ENCODE results near the gene COMMD7.
A peak's percentile ranks its signal among the peaks of the same experiment; 100 is the strongest.

COMMD7 gene

DNA sequence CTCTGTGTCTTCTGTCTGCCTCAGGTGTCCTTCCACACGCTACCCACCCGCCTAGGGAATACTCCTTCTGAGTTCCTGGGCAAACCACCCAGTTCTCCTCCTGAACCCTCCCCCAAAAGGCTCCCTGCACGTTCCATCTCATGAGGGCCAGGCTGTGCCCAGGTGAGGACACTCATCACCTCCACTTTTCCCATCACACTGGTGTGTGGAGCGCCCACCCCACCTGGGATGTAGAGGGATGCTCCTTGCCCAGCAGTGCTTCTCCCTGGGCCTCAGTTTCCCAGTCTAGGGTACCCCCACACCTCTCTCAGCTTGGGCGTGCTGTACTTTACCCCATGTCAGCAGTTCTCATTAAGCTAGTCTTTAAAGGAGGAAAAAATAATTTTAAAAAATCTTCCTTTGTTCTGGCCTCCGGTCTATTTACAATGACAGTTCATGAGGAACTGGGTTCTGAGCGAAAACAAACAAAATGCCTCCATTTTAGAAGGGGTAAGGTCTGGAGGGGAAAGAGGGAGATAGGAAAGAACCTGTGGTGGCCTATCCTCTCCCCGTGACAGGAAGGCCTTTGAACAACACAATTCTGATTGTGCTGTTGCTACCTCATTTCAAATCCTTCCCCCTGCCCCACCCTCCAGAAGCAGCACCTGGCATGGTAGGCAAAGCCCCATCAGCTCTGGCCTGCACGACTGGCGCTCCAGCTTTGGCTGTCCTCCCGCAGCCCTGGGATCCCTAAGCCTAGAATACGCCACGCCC lies 67.9 kb downstream of the COMMD7 start:
- no peak for DNase-seq (ENCODE audit: low spot score)

DNA sequence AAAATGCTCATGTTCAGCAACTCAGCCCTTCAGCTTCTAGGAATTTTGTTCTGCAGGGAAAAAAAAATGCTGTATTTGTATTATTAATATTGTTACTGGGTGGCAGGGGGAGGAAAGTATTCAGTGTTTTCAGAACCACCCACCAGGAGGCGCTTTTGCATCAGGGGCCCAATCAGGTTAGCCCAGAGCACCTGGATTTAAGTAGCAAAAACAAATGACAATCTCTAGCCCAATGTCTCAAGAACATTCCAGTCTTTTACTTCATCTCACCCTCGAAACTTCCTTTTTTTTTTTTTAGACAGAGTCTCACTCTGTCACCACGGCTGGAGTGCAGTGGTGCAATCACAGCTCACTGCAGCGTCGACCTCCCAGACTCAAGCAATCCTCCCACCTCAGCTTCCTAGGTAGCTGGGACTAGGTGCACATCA lies 68.9 kb downstream of the COMMD7 start:
- peak; percentile 80 for DNase-seq (ENCODE audit: low spot score)

DNA sequence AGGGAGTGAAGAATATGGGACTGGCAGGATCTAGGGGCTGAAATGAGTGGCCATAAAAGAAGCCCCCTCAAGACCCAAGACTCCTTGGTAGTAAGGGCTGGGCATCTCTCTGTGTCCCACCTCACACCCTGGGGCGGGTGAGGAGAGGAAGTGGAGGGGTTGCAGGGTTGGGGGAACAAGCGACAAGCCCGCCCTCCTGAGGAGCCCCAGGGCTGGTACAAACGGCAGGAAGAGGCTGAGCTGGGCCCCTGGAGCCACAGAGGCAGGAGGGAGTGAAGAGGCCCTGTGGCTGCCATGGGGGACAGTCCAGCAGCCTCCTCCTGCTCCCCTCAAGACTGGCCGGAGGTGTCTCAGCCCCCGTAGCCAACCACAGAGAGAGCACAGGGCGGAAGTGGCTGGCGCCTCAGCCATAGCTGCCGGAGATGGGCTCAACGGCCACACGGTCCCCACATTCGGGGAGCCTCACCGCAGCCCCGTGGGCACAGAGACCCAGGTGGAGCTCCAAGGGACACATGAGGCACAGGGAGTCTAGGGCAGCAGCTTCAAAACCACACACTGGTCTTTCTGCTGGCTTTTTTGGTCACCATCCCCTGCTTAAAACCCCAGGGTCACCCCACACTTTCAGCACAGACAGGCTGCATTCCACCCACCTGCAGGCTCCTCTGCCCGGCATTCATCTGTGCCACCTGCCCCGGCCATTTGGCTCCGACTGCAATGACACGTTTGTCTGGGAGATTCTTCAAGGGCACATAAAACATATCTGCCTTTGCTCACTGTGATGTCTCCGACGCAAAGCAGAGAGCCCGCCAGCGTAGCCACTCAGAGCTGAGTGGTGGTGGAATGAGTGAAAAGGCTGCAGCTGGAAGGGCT lies 70.0 kb downstream of the COMMD7 start:
- peak; percentile 6 for DNase-seq (ENCODE audit: low spot score)

DNA sequence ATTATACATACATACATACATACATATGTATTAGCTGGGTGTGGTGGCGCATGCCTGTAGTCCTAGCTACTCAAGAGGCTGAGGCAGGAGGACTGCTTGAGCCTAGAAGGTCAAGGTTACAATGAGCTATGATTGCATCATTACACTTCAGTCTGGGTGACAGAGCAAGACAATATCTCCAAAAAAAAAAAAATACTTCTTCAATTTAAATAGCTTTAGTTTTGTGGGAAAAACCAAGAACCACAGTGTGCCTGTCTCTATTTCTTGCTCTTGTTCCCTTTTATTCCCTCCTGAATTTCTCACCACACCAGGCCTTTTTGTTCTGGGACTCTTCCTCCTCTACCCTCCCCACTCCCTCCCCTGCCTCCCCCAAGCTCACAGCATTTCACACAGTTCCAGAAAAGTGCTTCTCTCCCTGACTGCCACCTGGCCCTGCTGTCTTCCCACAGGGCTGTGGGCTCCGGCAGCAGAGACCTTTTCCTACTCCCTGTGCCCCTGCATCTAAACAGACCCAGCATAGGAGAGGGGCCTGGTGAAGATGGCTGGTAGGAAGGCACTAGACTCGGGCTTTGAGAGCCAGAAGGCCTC lies 70.8 kb downstream of the COMMD7 start:
- DNase-seq (ENCODE audit: low spot score), result no peak

DNA sequence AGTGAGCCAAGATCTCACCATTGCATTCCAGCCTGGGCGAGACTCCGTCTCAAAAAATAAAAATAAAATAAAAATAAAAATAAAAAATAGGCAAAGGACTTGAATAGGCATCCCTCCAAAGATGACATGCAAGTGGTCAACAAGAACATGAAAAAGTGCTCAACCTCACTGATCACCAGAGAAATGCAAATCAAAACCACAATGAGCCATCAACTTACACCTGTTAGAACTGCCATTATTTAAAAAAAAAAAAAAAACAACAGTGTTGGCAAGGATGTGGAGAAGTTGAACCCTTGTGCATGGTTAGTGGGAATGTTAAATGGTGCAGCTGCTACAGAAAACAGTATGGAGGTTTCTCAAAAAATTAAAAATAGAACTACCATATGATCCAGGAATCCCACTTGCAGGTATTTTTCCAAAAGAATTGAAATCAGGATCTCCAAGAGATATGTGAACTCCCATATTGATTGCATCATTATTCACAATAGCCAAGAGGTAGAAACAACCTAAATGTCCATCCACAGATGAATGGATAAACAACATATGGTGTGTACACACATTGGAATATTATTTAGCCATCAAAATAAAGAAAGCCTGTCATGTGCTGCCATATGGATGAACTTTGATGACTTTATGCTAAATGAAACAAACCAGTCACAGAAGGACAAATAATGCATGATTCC lies 72.4 kb downstream of the COMMD7 start:
- DNase-seq (ENCODE audit: low spot score), result no peak

DNA sequence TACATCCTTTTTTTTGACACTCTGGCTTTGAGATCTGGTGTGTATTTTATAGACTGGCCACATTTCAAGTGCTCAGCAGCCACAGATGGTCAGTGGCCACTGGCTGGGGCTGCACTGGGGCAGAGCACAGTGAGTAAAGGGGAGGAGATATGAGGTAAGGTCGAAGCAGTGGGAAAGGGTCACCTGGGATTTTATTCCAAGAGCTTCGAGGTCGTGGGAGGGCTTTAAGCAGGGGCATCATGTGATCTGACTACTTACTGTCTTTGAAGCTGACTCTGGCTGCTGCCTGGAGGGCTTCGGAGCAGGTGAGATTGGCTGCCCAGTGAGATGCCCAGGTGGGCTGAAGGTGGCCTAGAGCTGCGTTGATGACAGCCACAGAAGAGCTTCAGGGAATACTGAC lies 76.2 kb downstream of the COMMD7 start:
- DNase-seq (ENCODE audit: low spot score), result no peak

DNA sequence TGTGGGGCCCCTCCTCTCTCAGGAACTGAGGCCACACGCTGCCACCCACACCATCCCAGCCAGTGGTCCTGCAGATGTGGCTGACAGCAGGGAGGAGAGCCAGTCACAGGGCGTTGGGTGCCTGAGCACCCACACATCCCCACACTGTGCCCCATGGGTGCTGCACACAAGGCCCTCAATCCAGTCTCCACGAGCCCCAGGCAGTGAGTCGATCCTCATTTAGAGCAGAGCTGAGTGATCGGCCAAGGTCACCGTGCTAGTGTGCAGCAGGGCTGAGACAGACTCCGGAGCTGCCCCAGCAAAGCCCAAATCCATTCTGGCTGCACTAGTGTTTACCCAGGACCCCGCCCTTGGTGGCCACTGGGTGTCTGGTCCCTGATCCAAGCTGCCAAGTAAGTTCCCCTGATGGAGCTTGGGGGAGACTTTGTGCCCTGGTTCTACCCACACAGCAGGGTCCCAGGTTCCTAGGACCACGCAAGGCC lies 78.5 kb downstream of the COMMD7 start:
- no peak for DNase-seq (ENCODE audit: low spot score)

DNA sequence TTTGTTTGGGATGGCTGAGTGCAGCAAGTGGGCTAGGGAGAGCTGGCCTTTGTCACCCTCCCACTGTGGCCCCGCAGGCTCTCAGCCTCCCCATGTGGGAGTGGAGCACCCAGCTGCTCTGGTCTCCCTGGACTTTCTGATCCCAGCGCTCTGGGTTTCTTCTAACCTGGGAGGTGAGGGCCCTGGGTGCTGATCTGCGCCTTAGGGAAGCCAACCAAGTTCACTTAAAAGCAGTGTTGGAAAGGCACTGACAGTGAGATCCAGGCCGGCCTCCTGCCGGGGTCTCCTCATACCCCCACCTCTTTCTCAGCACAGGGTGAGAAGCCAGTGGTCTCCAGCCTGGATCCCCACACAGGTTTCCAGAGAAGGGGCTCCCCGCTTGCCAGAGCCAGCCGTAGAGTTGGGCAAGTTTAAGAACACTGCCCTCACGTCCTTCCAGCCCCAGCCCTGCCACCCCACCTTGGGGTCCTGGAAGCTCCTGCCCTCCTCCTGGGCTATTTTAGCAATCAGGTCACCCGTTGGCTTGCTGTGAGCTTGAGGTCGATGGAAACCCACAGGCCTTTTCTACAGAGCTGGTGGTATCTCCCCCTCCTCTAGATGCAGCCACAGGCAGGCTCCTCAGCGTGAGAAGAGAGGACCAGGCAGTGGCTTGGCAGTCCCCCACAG lies 79.1 kb downstream of the COMMD7 start:
- DNase-seq (ENCODE audit: low spot score), result no peak

DNA sequence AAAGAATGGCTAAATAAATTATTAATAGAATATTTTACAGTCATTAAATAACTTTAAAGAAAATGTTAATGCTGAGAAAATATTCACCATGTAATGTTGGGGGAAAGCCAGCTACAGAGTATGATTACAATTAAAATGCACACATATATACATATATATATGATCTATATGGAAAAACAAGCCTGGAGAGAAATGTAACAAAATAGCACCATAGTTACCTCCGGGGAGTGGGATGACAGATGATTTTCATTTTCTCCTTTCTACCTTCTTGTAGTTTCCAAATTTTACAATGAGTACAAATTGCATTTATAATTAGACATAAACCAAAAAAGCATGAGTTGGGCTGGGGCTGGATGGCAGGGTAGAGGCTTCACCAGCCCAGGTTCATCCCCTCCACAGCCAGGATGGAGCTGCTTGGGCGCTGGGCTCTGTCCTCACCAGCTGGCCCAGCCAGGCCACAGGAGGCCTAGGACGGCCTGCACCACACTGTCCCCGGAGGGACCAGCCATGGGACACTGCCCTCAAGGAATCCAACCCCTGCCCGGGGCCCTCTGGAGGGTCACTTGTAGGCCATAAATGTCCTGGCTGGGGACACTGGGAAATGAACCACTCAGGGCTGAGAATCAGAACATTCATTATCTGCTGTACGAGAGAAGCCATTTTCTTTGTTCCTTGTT lies 79.8 kb downstream of the COMMD7 start:
- DNase-seq (ENCODE audit: low spot score), result no peak

DNA sequence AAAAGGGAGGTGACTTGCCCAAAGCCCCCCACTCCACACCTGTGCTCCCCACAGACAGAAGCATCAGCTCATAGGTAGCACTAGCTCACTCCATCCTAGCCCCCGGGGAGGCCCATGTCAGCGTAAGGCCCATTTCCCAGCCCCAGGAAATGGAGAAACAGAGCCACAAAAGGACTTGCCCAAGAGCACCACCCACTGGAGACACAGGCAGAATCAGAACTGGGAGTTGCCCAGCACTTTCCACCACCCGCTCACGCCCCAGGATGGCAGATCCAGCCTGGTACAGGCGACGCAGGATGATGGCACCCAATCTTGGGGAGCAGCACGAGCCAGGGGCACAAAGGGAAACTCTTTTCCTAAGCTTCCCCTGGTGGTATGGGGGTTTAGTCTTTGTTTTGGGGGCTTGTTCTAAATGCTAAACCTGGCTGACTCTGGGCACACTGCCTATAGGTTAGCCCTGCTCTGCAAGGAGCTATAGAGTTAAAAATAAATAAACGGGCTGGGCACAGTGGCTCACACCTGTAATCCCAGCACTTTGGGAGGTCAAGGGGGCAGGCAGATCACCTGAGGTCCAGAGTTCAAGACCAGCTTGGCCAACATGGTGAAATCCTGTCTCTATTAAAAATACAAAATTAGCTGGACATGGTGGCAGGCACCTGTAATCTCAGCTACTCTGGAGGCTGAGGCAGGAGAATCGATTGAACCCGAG lies 81.3 kb downstream of the COMMD7 start:
- DNase-seq (ENCODE audit: low spot score), result no peak

DNA sequence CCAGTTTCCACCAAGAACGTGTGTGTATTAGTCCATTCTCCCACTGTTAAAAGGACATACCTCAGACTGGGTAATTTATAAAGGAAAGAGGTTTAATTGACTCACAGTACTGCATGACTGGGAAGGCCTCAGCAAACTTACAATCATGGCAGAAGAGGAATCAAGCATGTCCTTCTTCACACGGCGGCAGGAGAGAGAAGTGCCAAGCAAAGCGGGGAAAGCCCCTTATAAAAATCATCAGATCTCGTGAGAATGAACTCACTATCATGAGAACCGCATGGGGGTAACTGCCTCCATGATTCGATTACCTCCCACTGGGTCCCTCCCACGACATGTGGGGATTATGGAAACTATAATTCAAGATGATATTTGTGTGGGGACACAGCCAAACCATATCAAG lies 82.6 kb downstream of the COMMD7 start:
- no peak for DNase-seq (ENCODE audit: low spot score)

DNA sequence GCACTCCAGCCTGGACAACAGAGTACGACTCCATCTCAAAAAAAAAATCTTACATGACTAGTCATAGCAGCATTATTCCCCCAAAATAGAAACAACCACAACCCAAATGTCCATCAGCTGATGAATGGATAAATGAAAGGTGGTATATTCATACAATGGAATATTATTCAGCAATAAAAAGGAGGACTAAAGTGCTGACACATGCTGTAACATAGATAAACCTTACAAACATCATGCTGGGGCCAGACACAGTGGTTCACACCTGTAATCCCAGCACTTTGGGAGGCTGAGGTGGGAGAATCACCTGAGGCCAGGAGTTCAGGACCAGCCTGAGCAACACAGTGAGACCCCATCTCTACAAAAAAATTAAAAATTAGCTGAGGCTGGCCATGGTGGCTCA lies 86.4 kb downstream of the COMMD7 start:
- no peak for DNase-seq (ENCODE audit: low spot score)

DNA sequence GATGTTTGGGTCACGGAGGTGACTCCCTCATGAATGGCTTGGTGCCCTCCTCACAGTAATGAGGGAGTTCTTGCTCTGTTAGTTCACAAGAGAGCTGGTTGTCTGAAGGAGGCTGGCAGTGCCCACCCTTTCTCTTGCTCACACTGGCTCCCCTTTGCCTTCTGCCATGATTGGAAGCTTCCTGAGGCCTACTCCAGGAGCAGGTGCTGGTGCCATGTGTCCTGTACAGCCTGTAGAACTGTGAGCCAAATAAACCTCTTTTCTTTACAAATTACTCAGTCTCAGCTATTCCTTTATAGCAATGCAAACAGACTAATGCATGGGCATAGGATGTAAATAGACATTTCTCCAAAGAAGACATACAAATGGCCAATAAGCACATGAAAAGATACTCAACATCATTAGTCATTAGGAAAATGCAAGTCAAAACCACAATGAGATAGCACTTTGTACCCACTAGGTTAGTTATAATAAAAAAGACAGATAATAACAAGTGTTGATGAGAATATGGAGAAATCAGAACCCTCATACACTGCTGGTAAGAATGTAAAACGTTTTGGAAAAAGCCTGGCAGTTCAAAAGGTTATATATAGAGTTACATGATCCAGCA lies 87.3 kb downstream of the COMMD7 start:
- no peak for DNase-seq (ENCODE audit: low spot score)

DNA sequence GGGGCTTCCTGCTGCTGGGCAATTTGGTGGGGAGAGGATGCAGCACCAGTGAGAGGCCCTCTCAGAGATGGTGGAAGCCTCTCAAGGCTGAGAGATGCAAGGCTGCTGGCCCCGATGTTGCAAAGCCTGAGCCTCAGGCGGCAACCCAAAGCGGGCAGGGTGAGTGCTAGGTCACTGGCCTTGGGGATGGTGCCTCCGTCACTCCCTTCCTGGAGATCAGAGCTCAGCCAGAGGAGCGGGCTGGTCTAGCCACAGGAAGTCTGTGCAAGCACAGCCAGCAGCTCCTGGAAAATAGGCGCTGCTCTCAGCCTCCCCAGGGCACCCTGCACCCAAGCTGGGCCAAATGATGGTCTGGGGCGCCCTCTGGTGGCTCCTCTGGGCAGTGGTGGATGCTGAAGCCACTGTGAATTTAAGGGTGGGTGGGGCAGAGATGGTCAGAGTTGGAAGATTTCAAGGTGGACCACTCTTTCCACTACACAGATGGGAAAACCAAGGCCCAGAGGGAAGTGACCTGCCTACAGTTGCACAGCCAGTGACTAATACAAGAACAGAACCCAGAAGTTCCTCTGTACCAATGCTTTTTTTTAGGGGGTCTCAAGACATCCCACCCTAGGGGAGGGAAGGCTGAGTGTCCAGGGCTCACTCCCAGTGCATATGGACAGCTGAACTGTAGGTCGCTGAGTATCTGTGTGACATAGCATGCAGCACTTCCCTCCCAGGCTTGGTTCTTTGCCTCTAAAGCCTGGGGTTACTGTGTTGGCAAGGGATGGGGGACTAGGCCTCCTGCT lies 90.3 kb downstream of the COMMD7 start:
- peak; percentile 92 for DNase-seq (ENCODE audit: low spot score)

All from AG20443 (cell line).